Measurements from ENCODE around the gene GTPBP10. TPM values are rescaled to one million over a fixed set of nuclear protein-coding genes. Genes with fewer than 3 reads are reported as not detected.

GTPBP10 gene
- total RNA-seq, 1 experiment from 2014 or later, result 23.5 TPM

- H2AFZ ChIP-seq (ENCODE audit: low read length), result no peak overlapping the region
- no peaks in the 10 kb centered on the region; the same call in 1 of the 2 replicates for H3K36me3 ChIP-seq (ENCODE audit: low read depth, low read length)
- H3K9me2 ChIP-seq (replicated peaks; ENCODE audit: low read length), result no peaks in the 10 kb centered on the region
- DNase-seq (peak; percentile 58), ATAC-seq (peak; percentile 94)
- no peaks in the 10 kb centered on the region for H3F3A ChIP-seq (ENCODE audit: low read length, unreplicated experiment)
- intact Hi-C loops (cut with micrococcal nuclease), result no loop called here
- H4K20me1 ChIP-seq (ENCODE audit: low read length), result no peaks in the 10 kb centered on the region
- ChIA-PET POLR2A (ENCODE audit: unreplicated experiment) (interaction anchor here (0.7 kb wide), 1 partner anchor 149 kb away, joined by 5 read pairs; the partner anchor contains the start of gene STEAP1), CTCF (interaction anchor here (0.7 kb wide), 1 partner anchor 150 kb away, joined by 3 read pairs; no protein-coding TSS in a partner anchor)
- 0 out of 2 replicates have a peak overlapping the region, but pooled peaks have one; percentile 17 for H3K4me2 ChIP-seq (ENCODE audit: low read length)
- no peaks in the 10 kb centered on the region for H3K27me3 ChIP-seq (ENCODE audit: low read length)
- TF ChIP-seq CTCF (conservative IDR thresholded peaks at IDR 0.05; ENCODE audit: low read depth, low read length), result no peak
- no peak for TF ChIP-seq EZH2 (IDR thresholded peaks at IDR 0.05; ENCODE audit: low read length, unreplicated experiment)
- no peak for TF ChIP-seq EZH2phosphoT487 (IDR thresholded peaks at IDR 0.05; ENCODE audit: borderline replicate concordance, low read length)
- no peak overlapping the region for H3K9ac ChIP-seq (ENCODE audit: low read length)
- no peak overlapping the region for H3K27ac ChIP-seq (ENCODE audit: low read length)
- no peaks in the 10 kb centered on the region for H3K79me2 ChIP-seq (ENCODE audit: low read length)
- H3K4me1 ChIP-seq (ENCODE audit: insufficient read depth, low read length), result peaks cover 15% of the 10 kb centered on the region
- H3K4me3 ChIP-seq (ENCODE audit: low read length), result no peak overlapping the region
- no peaks in the 10 kb centered on the region for H3K9me3 ChIP-seq (ENCODE audit: low read length)
- no TSS peak for BruUV-seq (replicated peaks)
These were observed 43.3 kb upstream of the GTPBP10 start for GRCh38 chr7:90303241-90303640.

GRCh38 chr7:90309872-90310271, 36.6 kb upstream of the GTPBP10 start:
- no peak for TF ChIP-seq EZH2 (IDR thresholded peaks at IDR 0.05; ENCODE audit: low read length, unreplicated experiment)
- 0 out of 2 replicates have a peak, but pooled peaks have one; percentile 18 for TF ChIP-seq CTCF (conservative IDR thresholded peaks at IDR 0.05; ENCODE audit: low read depth, low read length)
- no peak overlapping the region for H3K4me3 ChIP-seq (ENCODE audit: low read length)
- ChIA-PET POLR2A (ENCODE audit: unreplicated experiment) (no interaction called here), CTCF (no interaction called here)
- ATAC-seq (peak; percentile 27; the same call in 1 of the 2 replicates), DNase-seq (no peak)
- H3K9ac ChIP-seq (ENCODE audit: low read length), result no peak overlapping the region
- H3K27me3 ChIP-seq (ENCODE audit: low read length), result no peaks in the 10 kb centered on the region
- no peak overlapping the region for H2AFZ ChIP-seq (ENCODE audit: low read length)
- no peaks in the 10 kb centered on the region for H3F3A ChIP-seq (ENCODE audit: low read length, unreplicated experiment)
- intact Hi-C loops (cut with micrococcal nuclease), result no loop called here
- no peaks in the 10 kb centered on the region for H3K9me2 ChIP-seq (replicated peaks; ENCODE audit: low read length)
- no peak overlapping the region for H3K27ac ChIP-seq (ENCODE audit: low read length)
- no peaks in the 10 kb centered on the region for H3K9me3 ChIP-seq (ENCODE audit: low read length)
- H4K20me1 ChIP-seq (ENCODE audit: low read length), result no peaks in the 10 kb centered on the region
- H3K36me3 ChIP-seq (ENCODE audit: low read depth, low read length), result no peaks in the 10 kb centered on the region
- no peaks in the 10 kb centered on the region for H3K4me1 ChIP-seq (ENCODE audit: insufficient read depth, low read length)
- H3K4me2 ChIP-seq (ENCODE audit: low read length), result no peak overlapping the region
- no TSS peak for BruUV-seq (replicated peaks)
- no peaks in the 10 kb centered on the region for H3K79me2 ChIP-seq (ENCODE audit: low read length)

DNA sequence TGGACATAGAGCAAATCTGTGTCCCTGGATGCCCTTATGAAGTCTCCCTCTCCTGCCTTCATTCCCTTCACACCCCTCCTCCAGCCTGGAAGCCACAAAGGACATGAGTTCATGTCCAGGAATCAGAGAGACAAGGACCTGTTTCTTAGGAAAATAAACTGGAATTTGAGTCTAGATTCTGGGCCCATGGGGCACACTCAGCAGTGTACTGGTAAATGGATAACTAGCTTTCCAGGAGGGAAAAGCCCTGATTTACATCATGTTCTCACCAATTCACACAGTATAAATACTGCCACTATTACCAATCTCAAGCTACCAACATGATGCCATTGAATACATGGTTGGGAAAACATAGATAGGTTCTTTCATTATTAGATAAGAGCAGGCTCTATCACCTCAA, 35.3 kb upstream of the GTPBP10 start:
- H3K79me2 ChIP-seq (ENCODE audit: low read length), result no peaks in the 10 kb centered on the region
- TF ChIP-seq EZH2 (IDR thresholded peaks at IDR 0.05; ENCODE audit: low read length, unreplicated experiment) (no peak), EZH2phosphoT487 (IDR thresholded peaks at IDR 0.05; ENCODE audit: borderline replicate concordance, low read length) (no peak), CTCF (conservative IDR thresholded peaks at IDR 0.05; ENCODE audit: low read depth, low read length) (no peak)
- no peaks in the 10 kb centered on the region for H3K36me3 ChIP-seq (ENCODE audit: low read depth, low read length)
- H3F3A ChIP-seq (ENCODE audit: low read length, unreplicated experiment), result no peaks in the 10 kb centered on the region
- ATAC-seq, result no peak
- H2AFZ ChIP-seq (ENCODE audit: low read length), result no peak overlapping the region
- POLR2A ChIA-PET (ENCODE audit: unreplicated experiment), result no interaction called here
- H3K27ac ChIP-seq (ENCODE audit: low read length), result no peak overlapping the region
- no peaks in the 10 kb centered on the region for H3K4me1 ChIP-seq (ENCODE audit: insufficient read depth, low read length)
- no peak for DNase-seq
- H3K9me2 ChIP-seq (replicated peaks; ENCODE audit: low read length), result no peaks in the 10 kb centered on the region
- no peaks in the 10 kb centered on the region for H4K20me1 ChIP-seq (ENCODE audit: low read length)
- no peaks in the 10 kb centered on the region for H3K27me3 ChIP-seq (ENCODE audit: low read length)
- H3K9ac ChIP-seq (ENCODE audit: low read length), result no peak overlapping the region
- no TSS peak for BruUV-seq (replicated peaks)
- no peak overlapping the region for H3K4me3 ChIP-seq (ENCODE audit: low read length)
- H3K4me2 ChIP-seq (ENCODE audit: low read length), result no peak overlapping the region
- CTCF ChIA-PET, result no interaction called here
- intact Hi-C loops (cut with micrococcal nuclease), result no loop called here
- no peaks in the 10 kb centered on the region for H3K9me3 ChIP-seq (ENCODE audit: low read length)

All from PC-3 (cell line).